Heart right ventricle (tissue), 16 donors: ENCODE data around the gene GBX1. TPM values are rescaled to one million over a fixed set of nuclear protein-coding genes. Genes with fewer than 3 reads are reported as not detected.

ENCODE experiments used
- ATAC-seq, 8 donors: fragments of 200-7000 bp; cut with Tn5 transposase; one replicate each; pipeline ENCODE4 v1.9.1; 2020; ENCODE audit warnings: mild to moderate bottlenecking in 8 of 8, moderate library complexity in 8 of 8, moderate number of reproducible peaks in 1 of 8
- DNase-seq, 2 donors: peaks; one replicate each; pipeline ENCODE4 v3.0.0-alpha.2; 2020
- H3K27ac ChIP-seq, 10 donors: fragments of 200-600 bp; sonication (generic) in 2 of 10; one replicate each; pipeline versions ENCODE4 v1.5.0 to v1.8.0; 2020 to 2022; ENCODE audit warnings: mild to moderate bottlenecking in 3 of 10
- H3K27me3 ChIP-seq, 7 donors: fragments of 200-600 bp; one replicate each; pipeline ENCODE4 v1.8.0; 2021 to 2022; ENCODE audit warnings: mild to moderate bottlenecking in 2 of 7
- H3K36me3 ChIP-seq, 9 donors: fragments of 200-600 bp; sonication (generic) in 1 of 9; one replicate each; pipeline versions ENCODE4 v1.5.0 to v1.8.0; 2020 to 2022; ENCODE audit warnings: mild to moderate bottlenecking in 2 of 9
- H3K4me1 ChIP-seq, 9 donors: fragments of 200-600 bp; sonication (generic) in 1 of 9; one replicate each; pipeline versions ENCODE4 v1.5.0 to v1.8.0; 2020 to 2022; ENCODE audit warnings: mild to moderate bottlenecking in 4 of 9
- H3K4me3 ChIP-seq, 10 donors: fragments of 200-600 bp; sonication (generic) in 2 of 10; one replicate each; pipeline versions ENCODE4 v1.5.0 to v1.8.0; 2020 to 2022; ENCODE audit warnings: mild to moderate bottlenecking in 7 of 10, moderate library complexity in 2 of 10
- H3K9me3 ChIP-seq, 11 donors: fragments of 200-600 bp in 10 of 11; sonication (generic) in 2 of 11; one replicate each; pipeline versions ENCODE4 v1.5.0 to v1.8.0; 2013 to 2022; ENCODE audit warnings: mild to moderate bottlenecking in 2 of 11, control low read depth in 1 of 11, moderate library complexity in 1 of 11
- WGBS, 2 donors: extraction: QIAGEN DNeasy Blood & Tissue Kit; methylation state at CpG; one replicate each; pipeline ENCODE4 v1.1.7; 2013; ENCODE audit warnings: inconsistent platforms in 1 of 2; 5-methylcytosine and 5-hydroxymethylcytosine counted together
- intact Hi-C, 10 donors: fragments of 100-400 bp; cut with DNase I; formaldehyde crosslinking; loops; one replicate each; pipeline versions ENCODE4 v1.11.1 to v1.14.2; 2022
- long read RNA-seq, 3 donors: library from polyadenylated mRNA; unstranded; transcript quantifications; one replicate each; pipeline ENCODE4 v2.0.0, GENCODE V29; 2020 to 2021
- polyA plus RNA-seq, 2 donors: library from polyadenylated mRNA; stranded (reverse); fragments of 200-250 nt; gene quantifications; one replicate each; pipeline ENCODE4 v1.2.3, GENCODE V29; 2013
- total RNA-seq, 10 donors: library from RNA; stranded (reverse); fragmentation: NEBNext Ultra II Directional in 3 of 10; extraction: Animal tissue kit (Norgen Biotek cat#: 25700) in 3 of 10; gene quantifications; one replicate each; pipeline versions ENCODE4 v1.2.1 to v1.2.4, GENCODE V29; 2021 to 2023
- TF ChIP-seq, protein P1 (sequence below), 9 donors: fragments of 200-600 bp; sonication (generic) in 2 of 9; IDR thresholded peaks; one replicate each; pipeline versions ENCODE4 v1.5.0 to v1.8.0; 2021 to 2022; ENCODE audit warnings: antibody characterized with exemption in 9 of 9, mild to moderate bottlenecking in 5 of 9, moderate library complexity in 1 of 9
- donor health status: Arrhythmogenic right ventricular cardiomyopathy.
- donor health status: ischemic (EF 13 %, LVEDD 7.1; RV severe dilation, severe dysfunction).
- donor health status: healthy with polysubstance abuse.
- donor health status: DM: no; HTN: yes; CAD: no.
- donor health status: DM: no; HTN: no; CAD: no.
- donor health status: ischemic (EF 25% LVEDD 6.9; RV normal size, moderate dysfunction).
- donor health status: ischemic (EF 25% LVEDD 5.7; RV mildly dilated, moderate dysfunction).
- donor health status: healthy.
- donor health status: DM: yes; HTN: yes; CAD: no.
- donor health status: Ischemic cardiomyopathy.
- donor health status: ischemic (EF 35%, LVEDD 5.7; RV mildly dilated, moderate dysfunction).
- donor health status: nonischemic (EF 11% LVEDD 7.7; RV severe dilation, severe dysfunction).
- donor health status: DM: yes; HTN: yes; CAD: no.
- donor health status: PGD.
- donor health status: ischemic (EF 29% LVEDD 5.4; RV normal size, mild dysfunction).
- donor health status: nonischemic (EF 23%, LVEDD 6.1; RV moderate dilation, normal function).

GBX1 gene
- 1 to 10 TPM in 2 of 10 donors, under 1 TPM in 5, not detected in 3; 0.30 to 2.0 (median 0.93) TPM for total RNA-seq
- polyA plus RNA-seq, result 1 to 10 TPM in 1 of 2 donors, under 1 TPM in 1; 0.04 to 1.0 TPM
- long read RNA-seq, donor 1, partial matches to known transcripts, result 0 of 5 reads
- long read RNA-seq, donor 1, other reads (novel, unspliced or antisense), result 5 of 5 reads
- long read RNA-seq, donor 2, partial matches to known transcripts, result 0 of 2 reads
- long read RNA-seq, donor 2, other reads (novel, unspliced or antisense), result 2 of 2 reads
- long read RNA-seq, donor 3, result 0 reads

DNA sequence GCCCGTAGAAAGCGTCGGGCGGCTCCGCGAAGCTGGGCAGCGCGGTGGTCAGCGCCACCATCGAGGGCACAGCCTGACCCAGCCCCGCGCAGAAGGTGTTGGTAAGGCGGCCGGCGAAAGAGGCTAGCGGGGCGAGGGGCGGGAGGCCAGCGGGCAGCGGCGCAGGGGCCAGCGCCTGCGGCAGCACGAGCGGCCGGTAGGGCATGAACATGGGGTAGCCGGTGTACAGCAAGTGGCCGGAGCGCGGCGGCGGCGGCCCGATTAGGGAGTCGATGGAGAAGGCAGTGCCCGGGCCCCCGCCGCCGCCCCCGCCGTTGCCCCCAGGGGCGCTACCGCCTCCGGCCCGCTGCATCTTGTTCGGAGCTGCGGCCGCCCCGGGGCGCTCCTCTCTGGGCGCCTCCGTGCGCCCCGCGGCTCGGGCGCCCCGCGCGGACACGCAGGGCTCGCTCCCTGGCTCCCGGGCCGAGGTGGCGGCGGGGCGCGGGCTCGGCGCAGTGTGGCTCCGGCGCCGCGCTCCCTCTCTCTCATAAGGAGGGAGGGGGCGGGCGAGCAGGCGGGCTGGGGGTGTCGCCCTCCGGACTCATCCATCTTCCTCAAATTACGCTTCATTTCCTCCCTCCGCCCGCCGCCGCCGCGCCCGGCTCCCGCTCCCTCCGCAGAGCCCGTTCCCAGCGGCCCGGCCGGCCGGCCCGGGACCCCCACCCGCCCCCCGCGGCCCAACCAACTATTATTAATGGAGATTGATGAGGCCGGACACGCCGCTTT, at the start of gene GBX1:
GBX1 (minus strand) TSS at position 498 of the 765 bp plus-strand sequence; CDS start at position 352, 146 bp downstream.
- Histone ChIP-seq H3K27ac (no peak within 1 kb of the TSS), H3K4me3 (peak within 1 kb of the TSS; percentile 33 to 59 (median 51)), H3K36me3 (no peaks in the 10 kb centered on the region), H3K27me3 (peaks cover 4 to 97% (median 58%) of the 10 kb centered on the region in 7 donors), H3K9me3 (no peaks in the 10 kb centered on the region), H3K4me1 (peaks cover 4 to 31% (median 11%) of the 10 kb centered on the region in 9 donors)
- intact Hi-C loops, result loop anchor here in 1 of 10 donors (5.0 kb wide), 1 partner anchor 135 kb away; no protein-coding TSS in a partner anchor
- DNase-seq, result no peak
- WGBS, 2 donors, result 1% methylated on average over 67 to 100 of the region's 101 CpGs
- ATAC-seq, result peak in 7 of 8 donors; percentile 20 to 64 (median 36)
- TF ChIP-seq, protein P1, sequence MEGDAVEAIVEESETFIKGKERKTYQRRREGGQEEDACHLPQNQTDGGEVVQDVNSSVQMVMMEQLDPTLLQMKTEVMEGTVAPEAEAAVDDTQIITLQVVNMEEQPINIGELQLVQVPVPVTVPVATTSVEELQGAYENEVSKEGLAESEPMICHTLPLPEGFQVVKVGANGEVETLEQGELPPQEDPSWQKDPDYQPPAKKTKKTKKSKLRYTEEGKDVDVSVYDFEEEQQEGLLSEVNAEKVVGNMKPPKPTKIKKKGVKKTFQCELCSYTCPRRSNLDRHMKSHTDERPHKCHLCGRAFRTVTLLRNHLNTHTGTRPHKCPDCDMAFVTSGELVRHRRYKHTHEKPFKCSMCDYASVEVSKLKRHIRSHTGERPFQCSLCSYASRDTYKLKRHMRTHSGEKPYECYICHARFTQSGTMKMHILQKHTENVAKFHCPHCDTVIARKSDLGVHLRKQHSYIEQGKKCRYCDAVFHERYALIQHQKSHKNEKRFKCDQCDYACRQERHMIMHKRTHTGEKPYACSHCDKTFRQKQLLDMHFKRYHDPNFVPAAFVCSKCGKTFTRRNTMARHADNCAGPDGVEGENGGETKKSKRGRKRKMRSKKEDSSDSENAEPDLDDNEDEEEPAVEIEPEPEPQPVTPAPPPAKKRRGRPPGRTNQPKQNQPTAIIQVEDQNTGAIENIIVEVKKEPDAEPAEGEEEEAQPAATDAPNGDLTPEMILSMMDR (IDR thresholded peaks at IDR 0.05), result peak in 3 of 9 donors; percentile 13 to 33 (median 18)

DNA sequence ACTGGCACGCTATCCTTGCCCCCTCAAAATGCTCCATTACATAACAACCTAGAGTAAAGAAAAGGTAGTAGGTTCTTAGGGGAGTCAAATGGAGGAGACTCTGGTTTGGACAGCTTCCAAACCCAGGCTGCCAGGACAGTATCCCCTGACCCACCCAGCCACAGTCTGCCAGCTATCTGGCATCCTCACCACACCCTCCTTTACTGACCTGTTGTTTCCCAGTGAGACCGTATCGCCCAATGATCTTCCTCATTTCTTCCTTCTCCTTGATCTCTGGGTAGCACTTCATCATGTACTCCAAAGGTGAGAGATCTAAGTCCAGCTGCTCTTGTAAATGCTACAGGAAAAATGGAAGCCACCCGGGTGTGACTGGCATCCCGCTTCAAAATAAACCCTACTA, 47.9 kb upstream of the GBX1 start:
- Histone ChIP-seq H3K4me3 (no peak overlapping the region), H3K27ac (no peak overlapping the region), H3K36me3 (peaks cover 0 to 88% (median 51%) of the 10 kb centered on the region in 9 donors), H3K27me3 (no peaks in the 10 kb centered on the region), H3K9me3 (no peaks in the 10 kb centered on the region), H3K4me1 (no peaks in the 10 kb centered on the region)
- WGBS, 2 donors, result 96 to 98% methylated on average over 5 of the region's 5 CpGs
- no peak for DNase-seq
- intact Hi-C loops, result no loop called here
- ATAC-seq, result no peak
- TF ChIP-seq, protein P1 (IDR thresholded peaks at IDR 0.05), result no peak

GRCh38 chr7:151213826-151214225, 46.3 kb upstream of the GBX1 start:
- Histone ChIP-seq H3K4me1 (no peaks in the 10 kb centered on the region), H3K9me3 (no peaks in the 10 kb centered on the region), H3K27me3 (no peaks in the 10 kb centered on the region), H3K4me3 (no peak overlapping the region), H3K27ac (no peak overlapping the region), H3K36me3 (peaks cover 0 to 72% (median 45%) of the 10 kb centered on the region in 9 donors)
- DNase-seq, result no peak
- TF ChIP-seq, protein P1 (IDR thresholded peaks at IDR 0.05), result no peak
- ATAC-seq, result no peak
- WGBS, 2 donors, result 82 to 86% methylated on average over 3 of the region's 3 CpGs
- intact Hi-C loops, result no loop called here

GRCh38 chr7:151212626-151213025, 45.1 kb upstream of the GBX1 start:
- Histone ChIP-seq H3K9me3 (no peaks in the 10 kb centered on the region), H3K36me3 (peaks cover 0 to 60% (median 33%) of the 10 kb centered on the region in 9 donors), H3K4me1 (no peaks in the 10 kb centered on the region), H3K27ac (no peak overlapping the region), H3K4me3 (no peak overlapping the region), H3K27me3 (no peaks in the 10 kb centered on the region)
- ATAC-seq (no peak), DNase-seq (no peak)
- TF ChIP-seq, protein P1 (IDR thresholded peaks at IDR 0.05), result no peak
- intact Hi-C loops, result no loop called here
- 81 to 87% methylated on average over 5 of the region's 5 CpGs for WGBS, 2 donors
